ENCODE measurements around the gene LCK. TPM values are rescaled to one million over a fixed set of nuclear protein-coding genes. Genes with fewer than 3 reads are reported as not detected.

LCK gene
- polyA plus RNA-seq, 1 of the 3 experiments (the other 2 are of a cell fraction), result not detected

GRCh38 chr1:32234792-32235191 is 16.3 kb upstream of the LCK start (continued):
- no peak for TF ChIP-seq ELF1 (IDR thresholded peaks at IDR 0.05)
- no peak for TF ChIP-seq GABPA (IDR thresholded peaks at IDR 0.05; ENCODE audit: low read depth)
- no peak for TF ChIP-seq TAF1 (IDR thresholded peaks at IDR 0.05; ENCODE audit: borderline replicate concordance, low read depth, low read length)

- Histone ChIP-seq H3K4me1 (ENCODE audit: control insufficient read depth in 1 of 2, insufficient read depth in 2 of 2, low read depth in 1 of 2, low read length in 1 of 2) (peaks cover 12 to 13% of the 10 kb centered on the region in 2 experiments; a peak in 2 of 4 replicates), H3K79me2 (ENCODE audit: insufficient read depth) (no peaks in the 10 kb centered on the region), H3K4me2 (no peak overlapping the region), H3K27me3 (ENCODE audit: insufficient read depth) (no peaks in the 10 kb centered on the region), H3K9me2 (no peaks in the 10 kb centered on the region), H2AFZ (ENCODE audit: low read depth) (no peak overlapping the region), H3F3A (replicated peaks; ENCODE audit: insufficient read depth) (peaks cover 33% of the 10 kb centered on the region), H3K9me3 (no peaks in the 10 kb centered on the region), H3K27ac (ENCODE audit: low read depth in 2 of 2, low read length in 1 of 2) (no peak overlapping the region), H3K9ac (no peak overlapping the region), H4K20me1 (ENCODE audit: insufficient read depth) (no peaks in the 10 kb centered on the region), H3K4me3 (ENCODE audit: low read depth in 2 of 2, low read length in 1 of 2) (no peak overlapping the region), H3K36me3 (replicated peaks in 1 of 2; ENCODE audit: control insufficient read depth in 1 of 2, insufficient read depth in 2 of 2, low read length in 1 of 2) (no peaks in the 10 kb centered on the region)
- CTCF ChIA-PET, result interaction anchor here (1.4 to 3.7 kb wide), 7 partner anchors 9 to 53 kb away, joined by 4 to 24 read pairs (median 10); partner anchors contain the start of genes EIF3I, FAM167B, HDAC1 and TMEM234
- POLR2A ChIA-PET, result interaction anchor here (0.6 to 1.5 kb wide), 2 partner anchors 10 to 37 kb away, joined by 3 to 5 read pairs; no protein-coding TSS in a partner anchor
- TF ChIP-seq RCOR1 (IDR thresholded peaks at IDR 0.05; ENCODE audit: low read length) (no peak), RFX5 (IDR thresholded peaks at IDR 0.05; ENCODE audit: low read length) (no peak), NRF1 (IDR thresholded peaks at IDR 0.05; ENCODE audit: low read depth, low read length) (no peak)
- WGBS (ENCODE audit: low lambda C conversion rate), result 90% methylated on average over 4 of the region's 4 CpGs
- no peak for DNase-seq
Measured at GRCh38 chr1:32239337-32239736, 11.7 kb upstream of the LCK start.

DNA sequence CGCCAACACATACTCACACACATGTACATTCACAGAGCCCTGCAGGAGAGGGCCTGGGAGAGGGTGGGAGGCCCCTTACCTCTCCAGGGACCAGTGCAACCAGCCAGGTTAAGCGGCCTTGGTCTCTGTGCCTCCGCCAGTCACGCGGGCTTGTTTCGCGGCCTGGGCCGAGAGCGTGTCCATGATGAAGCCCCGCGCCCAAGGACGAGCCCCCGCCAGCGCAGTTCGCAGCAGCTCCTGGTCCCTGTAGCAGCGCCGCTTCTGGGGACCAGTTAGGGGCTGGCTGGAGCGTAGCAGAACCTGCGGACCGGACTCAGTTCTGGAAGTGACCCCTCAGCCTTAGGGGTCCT is 11.3 kb upstream of the LCK start:
- Histone ChIP-seq H3K27ac (ENCODE audit: low read depth in 2 of 2, low read length in 1 of 2) (no peak overlapping the region), H3K9ac (no peak overlapping the region), H3K4me3 (ENCODE audit: low read depth in 2 of 2, low read length in 1 of 2) (peak overlapping the region in 1 of 2 experiments; percentile 51; a peak in 2 of 4 replicates), H3K9me3 (no peaks in the 10 kb centered on the region), H3K4me1 (ENCODE audit: control insufficient read depth in 1 of 2, insufficient read depth in 2 of 2, low read depth in 1 of 2, low read length in 1 of 2) (peaks cover 12 to 13% of the 10 kb centered on the region in 2 experiments; a peak in 2 of 4 replicates), H3F3A (replicated peaks; ENCODE audit: insufficient read depth) (peaks cover 33% of the 10 kb centered on the region), H3K27me3 (ENCODE audit: insufficient read depth) (no peaks in the 10 kb centered on the region), H4K20me1 (ENCODE audit: insufficient read depth) (no peaks in the 10 kb centered on the region), H3K36me3 (replicated peaks in 1 of 2; ENCODE audit: control insufficient read depth in 1 of 2, insufficient read depth in 2 of 2, low read length in 1 of 2) (no peaks in the 10 kb centered on the region), H3K9me2 (no peaks in the 10 kb centered on the region), H2AFZ (ENCODE audit: low read depth) (no peak overlapping the region), H3K4me2 (0 out of 2 replicates have a peak overlapping the region, but pooled peaks have one; percentile 83), H3K79me2 (ENCODE audit: insufficient read depth) (no peaks in the 10 kb centered on the region)
- no peak for TF ChIP-seq TEAD4 (IDR thresholded peaks at IDR 0.05; ENCODE audit: borderline replicate concordance, insufficient read depth)
- TF ChIP-seq RCOR1 (IDR thresholded peaks at IDR 0.05; ENCODE audit: low read length), result no peak
- TF ChIP-seq, protein P1, sequence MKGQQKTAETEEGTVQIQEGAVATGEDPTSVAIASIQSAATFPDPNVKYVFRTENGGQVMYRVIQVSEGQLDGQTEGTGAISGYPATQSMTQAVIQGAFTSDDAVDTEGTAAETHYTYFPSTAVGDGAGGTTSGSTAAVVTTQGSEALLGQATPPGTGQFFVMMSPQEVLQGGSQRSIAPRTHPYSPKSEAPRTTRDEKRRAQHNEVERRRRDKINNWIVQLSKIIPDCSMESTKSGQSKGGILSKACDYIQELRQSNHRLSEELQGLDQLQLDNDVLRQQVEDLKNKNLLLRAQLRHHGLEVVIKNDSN (IDR thresholded peaks at IDR 0.05; ENCODE audit: borderline replicate concordance, low read depth), result no peak
- TF ChIP-seq, protein P2, sequence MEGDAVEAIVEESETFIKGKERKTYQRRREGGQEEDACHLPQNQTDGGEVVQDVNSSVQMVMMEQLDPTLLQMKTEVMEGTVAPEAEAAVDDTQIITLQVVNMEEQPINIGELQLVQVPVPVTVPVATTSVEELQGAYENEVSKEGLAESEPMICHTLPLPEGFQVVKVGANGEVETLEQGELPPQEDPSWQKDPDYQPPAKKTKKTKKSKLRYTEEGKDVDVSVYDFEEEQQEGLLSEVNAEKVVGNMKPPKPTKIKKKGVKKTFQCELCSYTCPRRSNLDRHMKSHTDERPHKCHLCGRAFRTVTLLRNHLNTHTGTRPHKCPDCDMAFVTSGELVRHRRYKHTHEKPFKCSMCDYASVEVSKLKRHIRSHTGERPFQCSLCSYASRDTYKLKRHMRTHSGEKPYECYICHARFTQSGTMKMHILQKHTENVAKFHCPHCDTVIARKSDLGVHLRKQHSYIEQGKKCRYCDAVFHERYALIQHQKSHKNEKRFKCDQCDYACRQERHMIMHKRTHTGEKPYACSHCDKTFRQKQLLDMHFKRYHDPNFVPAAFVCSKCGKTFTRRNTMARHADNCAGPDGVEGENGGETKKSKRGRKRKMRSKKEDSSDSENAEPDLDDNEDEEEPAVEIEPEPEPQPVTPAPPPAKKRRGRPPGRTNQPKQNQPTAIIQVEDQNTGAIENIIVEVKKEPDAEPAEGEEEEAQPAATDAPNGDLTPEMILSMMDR (IDR thresholded peaks at IDR 0.05), result no peak
- TF ChIP-seq PBX3 (IDR thresholded peaks at IDR 0.05), result no peak
- no peak for TF ChIP-seq EP300 (IDR thresholded peaks at IDR 0.05; ENCODE audit: borderline replicate concordance in 1 of 2, low read depth in 1 of 2, low read length in 1 of 2)
- TF ChIP-seq RXRA (IDR thresholded peaks at IDR 0.05; ENCODE audit: borderline replicate concordance, low read depth), result no peak
- TF ChIP-seq, protein P3, sequence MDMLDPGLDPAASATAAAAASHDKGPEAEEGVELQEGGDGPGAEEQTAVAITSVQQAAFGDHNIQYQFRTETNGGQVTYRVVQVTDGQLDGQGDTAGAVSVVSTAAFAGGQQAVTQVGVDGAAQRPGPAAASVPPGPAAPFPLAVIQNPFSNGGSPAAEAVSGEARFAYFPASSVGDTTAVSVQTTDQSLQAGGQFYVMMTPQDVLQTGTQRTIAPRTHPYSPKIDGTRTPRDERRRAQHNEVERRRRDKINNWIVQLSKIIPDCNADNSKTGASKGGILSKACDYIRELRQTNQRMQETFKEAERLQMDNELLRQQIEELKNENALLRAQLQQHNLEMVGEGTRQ (IDR thresholded peaks at IDR 0.05; ENCODE audit: borderline replicate concordance, low read depth, low read length), result no peak
- no peak for TF ChIP-seq MAX (IDR thresholded peaks at IDR 0.05; ENCODE audit: low read depth)
- no peak for TF ChIP-seq FOXM1 (IDR thresholded peaks at IDR 0.05; ENCODE audit: low read depth)
- POLR2A ChIA-PET, result interaction anchor here (0.6 to 2.1 kb wide), 5 partner anchors 11 to 96 kb away, joined by 4 to 14 read pairs (median 5); partner anchors contain the start of gene MARCKSL1
- CTCF ChIA-PET, result interaction anchor here (1.0 to 3.7 kb wide), 9 partner anchors 8 to 97 kb away, joined by 3 to 24 read pairs (median 5); partner anchors contain the start of genes EIF3I, FAM167B, HDAC1 and MARCKSL1
- WGBS (ENCODE audit: low lambda C conversion rate), result 99% methylated on average over 10 of the region's 20 CpGs
- DNase-seq, result no peak

Data from SK-N-SH (cell line).